KMS-11 (cell line): ENCODE data around the gene TTLL4.

Source experiments
- H2AFZ ChIP-seq: fragments of 200-600 bp; sonication (generic); 2 replicates; pipeline ENCODE4 v1.6.1; 2016; ENCODE audit warnings: antibody characterized with exemption, mixed run types, low read depth
- H3K27ac ChIP-seq: fragments of 200-600 bp; sonication (generic); 2 replicates; pipeline ENCODE4 v1.6.1; 2016; ENCODE audit warnings: mild to moderate bottlenecking, mixed run types
- H3K27me3 ChIP-seq: fragments of 200-600 bp; sonication (generic); 2 replicates; pipeline ENCODE4 v1.6.1; 2017; ENCODE audit warnings: mild to moderate bottlenecking, low read depth, mixed run types, moderate library complexity; ENCODE audit not compliant: insufficient read depth
- H3K36me3 ChIP-seq: fragments of 200-600 bp; sonication (generic); 2 replicates; pipeline ENCODE4 v1.6.1; 2017; ENCODE audit warnings: mild to moderate bottlenecking, mixed run types; ENCODE audit not compliant: insufficient read depth
- H3K4me1 ChIP-seq: fragments of 200-600 bp; sonication (generic); 2 replicates; pipeline ENCODE4 v1.6.1; 2016; ENCODE audit warnings: mild to moderate bottlenecking, low read depth, mixed run types; ENCODE audit not compliant: poor library complexity, severe bottlenecking
- H3K4me2 ChIP-seq: fragments of 200-600 bp; sonication (generic); 2 replicates; pipeline ENCODE4 v1.7.0; 2016; ENCODE audit warnings: mild to moderate bottlenecking, mixed run types
- H3K4me3 ChIP-seq: fragments of 200-600 bp; sonication (generic); IDR thresholded peaks from 2 replicates; pipeline ENCODE4 v1.6.1; 2017; ENCODE audit warnings: low read depth, low read length, mixed read lengths; ENCODE audit not compliant: insufficient read depth
- H3K79me2 ChIP-seq: fragments of 200-600 bp; sonication (generic); 2 replicates; pipeline ENCODE4 v1.6.1; 2016; ENCODE audit warnings: low read depth, mixed run types; ENCODE audit not compliant: insufficient read depth
- H3K9ac ChIP-seq: fragments of 200-600 bp; sonication (generic); 2 replicates; pipeline ENCODE4 v1.6.1; 2016; ENCODE audit warnings: mild to moderate bottlenecking, mixed run types
- H4K20me1 ChIP-seq: fragments of 200-600 bp; sonication (generic); 2 replicates; pipeline ENCODE4 v1.6.1; 2016; ENCODE audit warnings: mild to moderate bottlenecking, mixed run types; ENCODE audit not compliant: insufficient read depth
- TF ChIP-seq, protein P1 (sequence below): fragments of 200-600 bp; sonication (generic); conservative IDR thresholded peaks from 2 replicates; pipeline ENCODE4 v1.6.1; 2017; ENCODE audit warnings: low read depth, mild to moderate bottlenecking, antibody characterized with exemption, low read length, moderate library complexity, mixed read lengths

The TTLL4 gene

DNA sequence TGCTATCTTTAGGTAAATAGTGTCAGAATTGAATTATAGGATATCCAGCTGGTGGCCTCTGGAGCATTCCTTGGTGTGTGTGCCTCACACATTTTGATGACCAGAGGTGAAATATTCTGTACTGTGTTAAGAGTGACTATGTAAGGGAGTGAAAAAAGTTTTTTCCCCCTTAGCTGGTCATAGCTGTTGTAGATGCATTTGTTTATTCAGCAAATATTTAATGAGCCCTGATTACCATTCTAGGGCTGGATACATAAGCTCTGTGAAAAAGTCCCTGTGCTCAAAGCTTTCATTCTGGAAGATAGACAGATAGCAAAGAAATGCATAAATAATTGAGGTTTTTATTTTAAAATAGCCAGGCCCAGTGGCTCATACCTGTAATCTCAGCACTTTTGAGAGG, 10.9 kb downstream of the TTLL4 start:
- Histone ChIP-seq H3K36me3 (no peaks in the 10 kb centered on the region; the same call in 1 of the 2 replicates), H3K27ac (peak overlapping the region; percentile 28; the same call in 1 of the 2 replicates), H3K4me1 (peaks cover 61% of the 10 kb centered on the region), H3K79me2 (peaks cover 59% of the 10 kb centered on the region), H2AFZ (no peak overlapping the region), H4K20me1 (no peaks in the 10 kb centered on the region), H3K27me3 (no peaks in the 10 kb centered on the region), H3K4me3 (no peak overlapping the region), H3K9ac (no peak overlapping the region), H3K4me2 (peak overlapping the region; percentile 6; the same call in 1 of the 2 replicates)
- TF ChIP-seq, protein P1, sequence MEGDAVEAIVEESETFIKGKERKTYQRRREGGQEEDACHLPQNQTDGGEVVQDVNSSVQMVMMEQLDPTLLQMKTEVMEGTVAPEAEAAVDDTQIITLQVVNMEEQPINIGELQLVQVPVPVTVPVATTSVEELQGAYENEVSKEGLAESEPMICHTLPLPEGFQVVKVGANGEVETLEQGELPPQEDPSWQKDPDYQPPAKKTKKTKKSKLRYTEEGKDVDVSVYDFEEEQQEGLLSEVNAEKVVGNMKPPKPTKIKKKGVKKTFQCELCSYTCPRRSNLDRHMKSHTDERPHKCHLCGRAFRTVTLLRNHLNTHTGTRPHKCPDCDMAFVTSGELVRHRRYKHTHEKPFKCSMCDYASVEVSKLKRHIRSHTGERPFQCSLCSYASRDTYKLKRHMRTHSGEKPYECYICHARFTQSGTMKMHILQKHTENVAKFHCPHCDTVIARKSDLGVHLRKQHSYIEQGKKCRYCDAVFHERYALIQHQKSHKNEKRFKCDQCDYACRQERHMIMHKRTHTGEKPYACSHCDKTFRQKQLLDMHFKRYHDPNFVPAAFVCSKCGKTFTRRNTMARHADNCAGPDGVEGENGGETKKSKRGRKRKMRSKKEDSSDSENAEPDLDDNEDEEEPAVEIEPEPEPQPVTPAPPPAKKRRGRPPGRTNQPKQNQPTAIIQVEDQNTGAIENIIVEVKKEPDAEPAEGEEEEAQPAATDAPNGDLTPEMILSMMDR: no peak

DNA sequence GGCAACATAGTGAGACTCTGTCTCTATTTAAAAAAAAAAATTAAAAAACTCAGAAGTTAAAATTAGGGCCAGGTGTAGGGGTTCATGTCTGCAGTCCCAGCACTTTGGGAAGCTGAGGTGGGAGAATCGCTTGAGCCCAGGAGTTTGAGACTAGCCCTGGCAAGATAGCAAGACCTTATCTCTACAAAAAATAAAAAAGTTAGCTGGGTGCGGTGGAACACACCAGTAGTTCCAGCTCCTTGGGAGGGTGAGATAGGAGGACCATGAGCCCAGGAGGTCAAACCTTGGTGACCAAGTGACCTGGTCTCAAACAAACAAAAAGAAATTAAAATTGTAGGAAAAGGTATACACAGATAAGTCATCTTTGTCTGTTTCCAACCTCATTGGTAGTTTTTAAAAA, 11.3 kb downstream of the TTLL4 start:
- H3K9ac ChIP-seq: no peak overlapping the region
- no peak overlapping the region for H2AFZ ChIP-seq
- H3K4me3 ChIP-seq: no peak overlapping the region
- no peaks in the 10 kb centered on the region for H3K27me3 ChIP-seq
- TF ChIP-seq, protein P1: no peak
- H3K79me2 ChIP-seq: peaks cover 64% of the 10 kb centered on the region
- peak overlapping the region; percentile 28 for H3K27ac ChIP-seq
- H3K4me1 ChIP-seq: peaks cover 59% of the 10 kb centered on the region
- no peaks in the 10 kb centered on the region for H4K20me1 ChIP-seq
- peaks cover 2% of the 10 kb centered on the region; the same call in 1 of the 2 replicates for H3K36me3 ChIP-seq
- 0 out of 2 replicates have a peak overlapping the region, but pooled peaks have one; percentile 6 for H3K4me2 ChIP-seq

- H3K27me3 ChIP-seq: no peaks in the 10 kb centered on the region
These were observed 11.8 kb downstream of the TTLL4 start for GRCh38 chr2:218722419-218722818.

GRCh38 chr2:218722876-218723785, 12.5 kb downstream of the TTLL4 start:
- Histone ChIP-seq H3K79me2 (peaks cover 66% of the 10 kb centered on the region), H2AFZ (no peak overlapping the region), H3K9ac (no peak overlapping the region), H3K4me1 (peaks cover 54% of the 10 kb centered on the region), H3K4me2 (peak overlapping the region; percentile 4; the same call in 1 of the 2 replicates), H3K4me3 (no peak overlapping the region), H3K27ac (peak overlapping the region; percentile 28; the same call in 1 of the 2 replicates), H3K27me3 (no peaks in the 10 kb centered on the region), H3K36me3 (peaks cover 2% of the 10 kb centered on the region; the same call in 1 of the 2 replicates), H4K20me1 (no peaks in the 10 kb centered on the region)
- TF ChIP-seq, protein P1: no peak

More at GRCh38 chr2:218722419-218722818, 11.8 kb downstream of the TTLL4 start:
- TF ChIP-seq, protein P1: no peak
- Histone ChIP-seq H3K4me1 (peaks cover 54% of the 10 kb centered on the region), H3K4me3 (no peak overlapping the region), H3K79me2 (peaks cover 69% of the 10 kb centered on the region), H3K9ac (no peak overlapping the region), H3K4me2 (peak overlapping the region; percentile 4; the same call in 1 of the 2 replicates), H3K27ac (peak overlapping the region; percentile 28), H4K20me1 (no peaks in the 10 kb centered on the region), H2AFZ (no peak overlapping the region), H3K36me3 (peaks cover 2% of the 10 kb centered on the region; the same call in 1 of the 2 replicates)
